HEK293 (cell line): ENCODE measurements around the gene HOXB1.

Experiments used
- CTCF ChIA-PET: fragments of 350-600 bp; formaldehyde crosslinking; extraction: SDS; loops from one replicate; lab custom pipeline; 2021; ENCODE audit warnings: antibody characterized with exemption; lab: Yijun Ruan, JAX
- POLR2A ChIA-PET: fragments of 300-600 bp; formaldehyde crosslinking; extraction: SDS; loops from one replicate; lab custom pipeline; 2020; ENCODE audit warnings: antibody characterized with exemption, inconsistent platforms; lab: Yijun Ruan, JAX
- H3K27ac ChIP-seq: fragments of 200-500 bp; sonication (Bioruptor generic); 2 replicates; pipeline ENCODE4 v1.5.1; 2014; ENCODE audit warnings: low read depth, low read length, control low read depth, inconsistent platforms; ENCODE audit errors: extremely low read depth
- H3K36me3 ChIP-seq, 2 experiments: fragments of 200-500 bp in 1 of 2; sonication (Bioruptor generic) in 1 of 2; 1 replicate in 1 of 2; 2 replicates in 1 of 2; pipeline ENCODE4 v1.5.1; 2014 to 2017; ENCODE audit warnings: inconsistent platforms in 2 of 2, low read length in 2 of 2; ENCODE audit not compliant: control insufficient read depth in 2 of 2, insufficient read depth in 1 of 2
- H3K4me1 ChIP-seq: fragments of 200-500 bp; sonication (Bioruptor generic); 2 replicates; pipeline ENCODE4 v1.5.1; 2014; ENCODE audit warnings: mild to moderate bottlenecking, low read length, inconsistent platforms; ENCODE audit not compliant: control insufficient read depth, insufficient read depth
- H3K4me3 ChIP-seq: 2 replicates; pipeline ENCODE4 v1.5.1; 2011; ENCODE audit warnings: low read depth, mild to moderate bottlenecking, control low read depth, low read length, moderate library complexity
- H3K9me3 ChIP-seq: fragments of 200-500 bp; sonication (Bioruptor generic); 2 replicates; pipeline ENCODE4 v1.5.1; 2014; ENCODE audit warnings: low read depth, low read length, inconsistent platforms; ENCODE audit not compliant: control insufficient read depth, insufficient read depth
- BCL11A ChIP-seq: fragments of 450-650 bp; formaldehyde crosslinking; IDR thresholded peaks from 2 replicates; pipeline ENCODE4 v1.5.1; 2016; ENCODE audit warnings: low read depth, missing biosample characterization, missing genetic modification characterization
- GLIS2 ChIP-seq: fragments of 450-650 bp; formaldehyde crosslinking; IDR thresholded peaks from 2 replicates; pipeline ENCODE4 v1.5.1; 2016; ENCODE audit warnings: missing biosample characterization, missing genetic modification characterization
- IKZF3 ChIP-seq: fragments of 450-650 bp; IDR thresholded peaks from 2 replicates; pipeline ENCODE4 v1.5.0; 2018; ENCODE audit warnings: missing biosample characterization, mild to moderate bottlenecking, missing genetic modification characterization, moderate library complexity
- PRDM1 ChIP-seq: fragments of 450-650 bp; formaldehyde crosslinking; IDR thresholded peaks from 2 replicates; pipeline ENCODE4; 2016; ENCODE audit warnings: missing biosample characterization, missing genetic modification characterization
- SCRT2 ChIP-seq: fragments of 450-650 bp; formaldehyde crosslinking; IDR thresholded peaks from 2 replicates; pipeline ENCODE4 v1.5.1; 2016; ENCODE audit warnings: missing biosample characterization, missing genetic modification characterization
- TCF7L2 ChIP-seq: IDR thresholded peaks from 2 replicates; pipeline ENCODE4 v1.6.1; 2011; ENCODE audit warnings: low read depth, mild to moderate bottlenecking, inconsistent platforms, low read length, moderate library complexity, borderline replicate concordance
- YY1 ChIP-seq: fragments of 450-650 bp; formaldehyde crosslinking; IDR thresholded peaks from 2 replicates; pipeline ENCODE4 v1.5.1; 2018; ENCODE audit warnings: missing biosample characterization, missing genetic modification characterization
- ZBTB21 ChIP-seq: fragments of 450-650 bp; formaldehyde crosslinking; IDR thresholded peaks from 2 replicates; pipeline ENCODE4 v1.5.1; 2017; ENCODE audit warnings: missing biosample characterization, missing genetic modification characterization
- ZBTB8A ChIP-seq: fragments of 450-650 bp; formaldehyde crosslinking; IDR thresholded peaks from 2 replicates; pipeline ENCODE4 v1.5.1; 2016; ENCODE audit warnings: missing biosample characterization, missing genetic modification characterization
- ZNF114 ChIP-seq: fragments of 450-650 bp; formaldehyde crosslinking; IDR thresholded peaks from 2 replicates; pipeline ENCODE4 v1.5.0; 2017; ENCODE audit warnings: missing biosample characterization, missing genetic modification characterization
- ZNF169 ChIP-seq: fragments of 450-650 bp; formaldehyde crosslinking; IDR thresholded peaks from 2 replicates; pipeline ENCODE4 v1.5.1; 2016; ENCODE audit warnings: missing biosample characterization, missing genetic modification characterization
- ZNF335 ChIP-seq: fragments of 450-650 bp; formaldehyde crosslinking; conservative IDR thresholded peaks from 2 replicates; pipeline ENCODE4 v1.5.1; 2016; ENCODE audit warnings: missing biosample characterization, missing genetic modification characterization
- ZNF341 ChIP-seq: fragments of 450-650 bp; formaldehyde crosslinking; IDR thresholded peaks from 2 replicates; pipeline ENCODE4; 2016; ENCODE audit warnings: low read depth, missing biosample characterization, missing genetic modification characterization
- ZNF391 ChIP-seq: fragments of 450-650 bp; formaldehyde crosslinking; IDR thresholded peaks from 2 replicates; pipeline ENCODE4 v1.5.1; 2016; ENCODE audit warnings: low read depth, missing biosample characterization, missing genetic modification characterization, borderline replicate concordance
- ZNF555 ChIP-seq: fragments of 450-650 bp; formaldehyde crosslinking; conservative IDR thresholded peaks from 2 replicates; pipeline ENCODE4 v1.5.1; 2017; ENCODE audit warnings: missing biosample characterization, mild to moderate bottlenecking, missing genetic modification characterization, inconsistent platforms
- ZNF600 ChIP-seq: fragments of 450-650 bp; formaldehyde crosslinking; IDR thresholded peaks from 2 replicates; pipeline ENCODE4 v1.5.1; 2016; ENCODE audit warnings: missing biosample characterization, missing genetic modification characterization
- ZNF624 ChIP-seq: fragments of 450-650 bp; formaldehyde crosslinking; IDR thresholded peaks from 2 replicates; pipeline ENCODE4 v1.5.1; 2017; ENCODE audit warnings: missing biosample characterization, missing genetic modification characterization
- ZNF629 ChIP-seq: fragments of 450-650 bp; formaldehyde crosslinking; IDR thresholded peaks from 2 replicates; pipeline ENCODE4 v1.5.1; 2017; ENCODE audit warnings: missing biosample characterization, missing genetic modification characterization
- ZNF654 ChIP-seq: fragments of 450-650 bp; formaldehyde crosslinking; IDR thresholded peaks from 2 replicates; pipeline ENCODE4 v1.5.1; 2016; ENCODE audit warnings: low read depth, missing biosample characterization, missing genetic modification characterization
- ZNF658 ChIP-seq: fragments of 450-650 bp; formaldehyde crosslinking; IDR thresholded peaks from 2 replicates; pipeline ENCODE4; 2016; ENCODE audit warnings: missing biosample characterization, missing genetic modification characterization
- ZNF670 ChIP-seq: fragments of 450-650 bp; formaldehyde crosslinking; IDR thresholded peaks from 2 replicates; pipeline ENCODE4 v1.5.1; 2016; ENCODE audit warnings: missing biosample characterization, missing genetic modification characterization, low read depth
- ZNF747 ChIP-seq: fragments of 450-650 bp; formaldehyde crosslinking; IDR thresholded peaks from 2 replicates; pipeline ENCODE4 v1.5.1; 2016; ENCODE audit warnings: missing biosample characterization, missing genetic modification characterization
- ZNF777 ChIP-seq: fragments of 450-650 bp; formaldehyde crosslinking; IDR thresholded peaks from 2 replicates; pipeline ENCODE4 v1.5.1; 2017; ENCODE audit warnings: missing biosample characterization, missing genetic modification characterization, borderline replicate concordance
- TF ChIP-seq, protein P1 (sequence below): fragments of 450-650 bp; formaldehyde crosslinking; IDR thresholded peaks from 2 replicates; pipeline ENCODE4; 2016; ENCODE audit warnings: missing biosample characterization, missing genetic modification characterization
- TF ChIP-seq, protein P2 (sequence below): fragments of 450-650 bp; formaldehyde crosslinking; IDR thresholded peaks from 2 replicates; pipeline ENCODE4 v1.5.1; 2016; ENCODE audit warnings: missing biosample characterization, missing genetic modification characterization

Gene HOXB1

DNA sequence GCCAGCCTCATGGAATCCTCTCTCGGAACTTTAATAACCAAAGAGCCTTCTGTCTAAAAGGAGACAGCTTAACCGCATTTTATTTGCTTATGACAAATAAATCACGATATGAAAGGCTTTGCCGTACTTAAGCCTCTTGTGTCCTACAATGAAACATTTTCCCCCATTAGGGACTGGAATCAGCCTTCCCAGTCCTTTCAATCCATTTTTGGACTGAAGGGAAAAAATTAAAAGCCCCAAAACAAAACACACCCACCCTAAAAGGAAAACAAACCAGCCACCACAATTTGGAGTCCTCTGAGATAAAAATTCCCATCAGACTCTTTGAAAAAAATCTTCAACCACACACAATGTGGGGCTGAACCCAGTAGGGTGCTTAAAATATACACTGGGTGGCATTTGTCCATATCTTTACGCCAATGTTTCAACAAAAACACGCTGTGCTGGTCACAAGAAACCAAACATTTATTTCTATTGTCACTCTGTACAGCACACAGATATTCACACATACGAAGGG, 44.3 kb upstream of the HOXB1 start (continued):
- 0 out of 2 replicates have a peak, but pooled peaks have one; percentile 9 for TF ChIP-seq ZBTB21 (tag by site-specific recombination)
- TF ChIP-seq ZNF335 (tag by site-specific recombination) = peak; percentile 30
- 0 out of 2 replicates have a peak, but pooled peaks have one; percentile 33 for TF ChIP-seq ZNF600
- TF ChIP-seq YY1 (tag by site-specific recombination) = 0 out of 2 replicates have a peak, but pooled peaks have one; percentile 11
- peak; percentile 85; the same call in 1 of the 2 replicates for TF ChIP-seq ZNF391
- TF ChIP-seq, protein P1, sequence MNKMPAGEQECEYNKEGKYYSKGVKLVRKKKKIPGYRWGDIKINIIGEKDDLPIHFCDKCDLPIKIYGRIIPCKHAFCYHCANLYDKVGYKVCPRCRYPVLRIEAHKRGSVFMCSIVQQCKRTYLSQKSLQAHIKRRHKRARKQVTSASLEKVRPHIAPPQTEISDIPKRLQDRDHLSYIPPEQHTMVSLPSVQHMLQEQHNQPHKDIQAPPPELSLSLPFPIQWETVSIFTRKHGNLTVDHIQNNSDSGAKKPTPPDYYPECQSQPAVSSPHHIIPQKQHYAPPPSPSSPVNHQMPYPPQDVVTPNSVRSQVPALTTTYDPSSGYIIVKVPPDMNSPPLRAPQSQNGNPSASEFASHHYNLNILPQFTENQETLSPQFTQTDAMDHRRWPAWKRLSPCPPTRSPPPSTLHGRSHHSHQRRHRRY (tag by site-specific recombination) = 0 out of 2 replicates have a peak, but pooled peaks have one; percentile 61

DNA sequence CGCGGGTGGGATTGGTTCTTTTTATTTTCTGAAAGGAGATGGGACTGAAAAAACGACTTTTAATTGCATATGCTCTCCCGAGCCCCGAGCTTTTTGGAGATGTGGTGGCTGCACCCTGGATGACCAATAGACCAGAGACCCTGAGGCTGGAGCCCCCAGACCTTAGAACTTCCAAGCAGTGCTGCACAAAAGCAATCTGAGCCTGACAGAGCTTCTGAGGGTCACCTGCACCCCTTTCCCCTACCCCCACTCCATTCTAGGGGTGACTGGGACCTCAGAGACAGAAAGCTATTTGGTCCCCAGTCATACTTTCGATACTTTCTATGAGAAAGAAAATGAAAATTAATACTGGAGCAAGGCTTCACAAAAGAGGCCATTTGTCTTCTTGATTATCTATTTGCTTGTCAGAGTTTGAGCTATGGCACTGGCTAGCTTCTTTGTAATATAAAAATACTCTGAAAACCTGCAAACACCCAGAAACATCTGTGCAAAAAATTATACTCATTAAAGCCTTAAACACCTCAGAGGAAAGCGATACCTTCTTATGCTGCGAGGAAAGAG, 43.8 kb upstream of the HOXB1 start:
- no peaks in the 10 kb centered on the region for H3K9me3 ChIP-seq
- CTCF ChIA-PET = interaction anchor here (0.6 to 0.9 kb wide), 3 partner anchors 13 to 211 kb away, joined by 4 to 5 read pairs (median 4); no protein-coding TSS in a partner anchor
- POLR2A ChIA-PET = interaction anchor here (1.3 kb wide), 1 partner anchor 33 kb away, joined by 5 read pairs; no protein-coding TSS in a partner anchor
- peaks cover 82% of the 10 kb centered on the region for H3K4me1 ChIP-seq
- peaks cover 0 to 38% of the 10 kb centered on the region in 2 experiments; a peak in 2 of 3 replicates for H3K36me3 ChIP-seq
- H3K27ac ChIP-seq = peak overlapping the region; percentile 93
- no peak for TF ChIP-seq ZNF169 (tag by site-specific recombination)
- TF ChIP-seq ZNF624 (tag by site-specific recombination) = no peak
- no peak for TF ChIP-seq ZNF555
- no peak for TF ChIP-seq ZNF670 (tag by site-specific recombination)
- TF ChIP-seq ZNF654 (tag by site-specific recombination) = no peak
- TF ChIP-seq PRDM1 (tag by site-specific recombination) = peak; percentile 87
- H3K4me3 ChIP-seq = no peak overlapping the region

DNA sequence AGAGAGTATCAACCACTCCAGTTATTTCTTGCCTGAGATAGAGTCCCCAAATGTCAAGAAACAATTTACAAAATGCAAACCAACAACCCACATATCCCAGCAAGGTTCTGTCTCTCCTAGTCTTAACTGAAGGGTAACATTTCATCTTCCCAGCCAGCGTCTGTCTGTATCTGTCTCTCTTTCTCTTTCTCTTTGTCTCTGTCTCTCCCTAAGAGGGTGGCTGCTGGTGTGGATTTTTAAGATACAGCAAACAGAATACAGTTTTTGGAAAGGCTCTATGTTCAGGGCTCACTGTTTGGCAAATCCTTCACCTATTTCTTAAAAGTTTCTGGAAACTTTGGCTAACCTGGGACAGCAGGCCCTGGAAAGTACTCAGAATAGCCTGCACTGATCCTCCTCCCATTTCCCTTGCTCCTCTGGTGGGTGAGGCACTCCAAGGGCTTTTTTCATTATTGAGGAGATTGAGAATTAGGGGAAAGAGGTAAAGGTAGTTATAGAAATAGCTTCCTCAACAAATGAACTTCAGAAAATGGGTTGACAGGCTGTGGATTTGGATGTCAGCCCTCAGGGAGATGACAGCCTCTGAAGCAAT, 41.1 kb upstream of the HOXB1 start:
- TF ChIP-seq ZNF747 (tag by site-specific recombination) (no peak), ZBTB8A (tag by site-specific recombination) (0 out of 2 replicates have a peak, but pooled peaks have one; percentile 25), ZNF600 (no peak), ZNF341 (tag by site-specific recombination) (peak; percentile 69), ZNF658 (no peak), IKZF3 (tag by site-specific recombination) (0 out of 2 replicates have a peak, but pooled peaks have one; percentile 11)
- TF ChIP-seq, all 188 proteins: peak for 3
- H3K27ac ChIP-seq = peak overlapping the region; percentile 93
- peaks cover 99% of the 10 kb centered on the region for H3K4me1 ChIP-seq
- CTCF ChIA-PET = no interaction called here
- H3K9me3 ChIP-seq = no peaks in the 10 kb centered on the region
- POLR2A ChIA-PET = no interaction called here
- H3K36me3 ChIP-seq = peaks cover 8 to 39% of the 10 kb centered on the region in 2 experiments
- H3K4me3 ChIP-seq = no peak overlapping the region

DNA sequence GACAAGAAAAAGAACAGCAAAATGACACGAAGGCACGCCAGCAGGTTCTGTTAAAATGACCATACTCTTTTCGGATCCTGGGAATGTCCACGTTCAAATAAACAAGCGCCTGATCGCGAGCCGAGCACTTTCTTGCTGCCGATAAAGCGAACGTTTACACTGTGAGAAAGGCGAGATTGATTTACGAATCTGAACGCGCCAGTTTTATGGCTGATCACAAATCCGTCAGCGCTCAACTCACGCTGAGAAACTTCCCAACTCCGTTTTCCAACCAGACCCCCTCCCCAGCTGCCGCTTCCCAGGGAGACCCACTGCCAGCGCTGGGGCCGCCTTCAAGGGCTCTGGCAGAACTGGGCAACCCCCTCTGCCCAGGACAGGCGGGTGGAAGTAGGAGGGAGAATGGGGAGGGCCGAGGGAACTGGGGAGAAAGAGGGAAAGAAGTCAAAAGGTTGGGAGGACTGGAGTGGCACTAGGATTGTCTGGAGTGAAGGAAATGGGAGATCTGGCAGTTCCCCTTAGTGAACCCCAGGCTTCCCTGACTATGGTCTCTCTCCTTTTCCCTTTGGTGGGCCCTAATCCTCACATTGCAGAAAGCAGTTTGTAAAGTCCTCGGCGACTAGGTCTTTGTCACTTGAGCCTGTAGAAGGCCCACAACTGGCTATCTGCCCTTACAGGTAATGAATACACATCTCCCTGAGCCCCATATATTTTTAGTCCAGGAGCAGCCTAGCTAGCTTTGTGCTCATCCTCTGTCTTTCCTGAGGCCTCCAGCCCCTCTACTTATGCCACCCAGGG, 40.4 kb upstream of the HOXB1 start:
- CTCF ChIA-PET = interaction anchor here (0.5 kb wide), 1 partner anchor 83 kb away, joined by 7 read pairs; no protein-coding TSS in a partner anchor
- Histone ChIP-seq H3K4me1 (peaks cover 100% of the 10 kb centered on the region), H3K27ac (peak overlapping the region; percentile 93), H3K36me3 (peaks cover 8 to 45% of the 10 kb centered on the region in 2 experiments), H3K4me3 (no peak overlapping the region), H3K9me3 (no peaks in the 10 kb centered on the region)
- POLR2A ChIA-PET = interaction anchor here (1.0 kb wide), 1 partner anchor 91 kb away, joined by 3 read pairs; no protein-coding TSS in a partner anchor
- TF ChIP-seq ZNF629 = peak; percentile 68
- TF ChIP-seq BCL11A (tag by site-specific recombination) = no peak
- TF ChIP-seq ZNF114 = no peak
- TF ChIP-seq GLIS2 (tag by site-specific recombination) = peak; percentile 69
- peak; percentile 83; the same call in 1 of the 2 replicates for TF ChIP-seq TCF7L2
- no peak for TF ChIP-seq SCRT2
- no peak for TF ChIP-seq ZNF777 (tag by site-specific recombination)
- TF ChIP-seq, protein P2, sequence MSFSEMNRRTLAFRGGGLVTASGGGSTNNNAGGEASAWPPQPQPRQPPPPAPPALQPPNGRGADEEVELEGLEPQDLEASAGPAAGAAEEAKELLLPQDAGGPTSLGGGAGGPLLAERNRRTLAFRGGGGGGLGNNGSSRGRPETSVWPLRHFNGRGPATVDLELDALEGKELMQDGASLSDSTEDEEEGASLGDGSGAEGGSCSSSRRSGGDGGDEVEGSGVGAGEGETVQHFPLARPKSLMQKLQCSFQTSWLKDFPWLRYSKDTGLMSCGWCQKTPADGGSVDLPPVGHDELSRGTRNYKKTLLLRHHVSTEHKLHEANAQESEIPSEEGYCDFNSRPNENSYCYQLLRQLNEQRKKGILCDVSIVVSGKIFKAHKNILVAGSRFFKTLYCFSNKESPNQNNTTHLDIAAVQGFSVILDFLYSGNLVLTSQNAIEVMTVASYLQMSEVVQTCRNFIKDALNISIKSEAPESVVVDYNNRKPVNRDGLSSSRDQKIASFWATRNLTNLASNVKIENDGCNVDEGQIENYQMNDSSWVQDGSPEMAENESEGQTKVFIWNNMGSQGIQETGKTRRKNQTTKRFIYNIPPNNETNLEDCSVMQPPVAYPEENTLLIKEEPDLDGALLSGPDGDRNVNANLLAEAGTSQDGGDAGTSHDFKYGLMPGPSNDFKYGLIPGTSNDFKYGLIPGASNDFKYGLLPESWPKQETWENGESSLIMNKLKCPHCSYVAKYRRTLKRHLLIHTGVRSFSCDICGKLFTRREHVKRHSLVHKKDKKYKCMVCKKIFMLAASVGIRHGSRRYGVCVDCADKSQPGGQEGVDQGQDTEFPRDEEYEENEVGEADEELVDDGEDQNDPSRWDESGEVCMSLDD (tag by site-specific recombination) = no peak
